GM21526 (cell line): ENCODE results near the gene PAPSS1.

Source experiments
- ATAC-seq: cut with Tn5 transposase; IDR thresholded peaks from one replicate; pipeline ENCODE4 v1.9.1; 2021; ENCODE audit warnings: moderate library complexity; ENCODE audit not compliant: unreplicated experiment, low FRiP score

PAPSS1 gene

GRCh38 chr4:107719922-107720722 is at the start of gene PAPSS1:
Gene PAPSS1, minus strand, starts transcription at chr4:107720234. Its CDS starts 55 bp downstream, at chr4:107720179.
- peak; percentile 86 for ATAC-seq

GRCh38 chr4:107760281-107760947 is 40.4 kb upstream of the PAPSS1 start:
- ATAC-seq, result no peak

- peak; percentile 58 for ATAC-seq
Measured at GRCh38 chr4:107757864-107758476, 37.9 kb upstream of the PAPSS1 start.

GRCh38 chr4:107757283-107757682 is 37.2 kb upstream of the PAPSS1 start:
- no peak for ATAC-seq

- ATAC-seq, result no peak
Measured at GRCh38 chr4:107755841-107756356, 35.9 kb upstream of the PAPSS1 start.

GRCh38 chr4:107751670-107752069 is 31.6 kb upstream of the PAPSS1 start:
- no peak for ATAC-seq

- ATAC-seq, result no peak
Measured at GRCh38 chr4:107747748-107748486, 27.9 kb upstream of the PAPSS1 start.

- no peak for ATAC-seq
Measured at GRCh38 chr4:107746161-107746560, 26.1 kb upstream of the PAPSS1 start.

GRCh38 chr4:107744532-107744931 is 24.5 kb upstream of the PAPSS1 start:
- ATAC-seq, result no peak

- no peak for ATAC-seq
Measured at GRCh38 chr4:107743532-107743931, 23.5 kb upstream of the PAPSS1 start.

GRCh38 chr4:107742791-107743190 is 22.8 kb upstream of the PAPSS1 start:
- ATAC-seq, result no peak

GRCh38 chr4:107742196-107742595 is 22.2 kb upstream of the PAPSS1 start:
- ATAC-seq, result no peak

- ATAC-seq, result no peak
Measured at GRCh38 chr4:107740950-107741701, 21.1 kb upstream of the PAPSS1 start.

GRCh38 chr4:107740381-107740780 is 20.3 kb upstream of the PAPSS1 start:
- ATAC-seq, result no peak

GRCh38 chr4:107737450-107737849 is 17.4 kb upstream of the PAPSS1 start:
- no peak for ATAC-seq

- peak; percentile 69 for ATAC-seq
Measured at GRCh38 chr4:107736924-107737448, 17.0 kb upstream of the PAPSS1 start.

GRCh38 chr4:107736037-107736436 is 16.0 kb upstream of the PAPSS1 start:
- ATAC-seq, result peak; percentile 51

GRCh38 chr4:107734120-107734519 is 14.1 kb upstream of the PAPSS1 start:
- no peak for ATAC-seq

GRCh38 chr4:107733431-107733925 is 13.4 kb upstream of the PAPSS1 start:
- ATAC-seq, result no peak
